Activated B cell treated with CpG ODN at 0.5 μM for 24 hours (primary cell): ENCODE results near the gene TAF11L12. TPM values are rescaled to one million over a fixed set of nuclear protein-coding genes. Genes with fewer than 3 reads are reported as not detected.
"Not testable (repeated sequence)": the region's sequence is repeated elsewhere in the genome, so short reads cannot be mapped to it uniquely, and the experiment has no call there.

Experiments
- ATAC-seq: fragments of 200-7000 bp; cut with Tn5 transposase; one replicate; pipeline ENCODE4 v1.10.0; 2021; ENCODE audit warnings: low read depth, mild to moderate bottlenecking, moderate library complexity
- CTCF ChIA-PET: fragments of 350-600 bp; sonication (Branson Sonifier 250); formaldehyde crosslinking; loops from one replicate; lab custom pipeline; 2021; ENCODE audit warnings: antibody characterized with exemption; lab: Charles Lee
- POLR2A ChIA-PET: fragments of 350-600 bp; sonication (Branson Sonifier 250); formaldehyde crosslinking; loops from one replicate; lab custom pipeline; 2021; ENCODE audit warnings: antibody characterized with exemption; lab: Charles Lee
- DNase-seq: peaks from one replicate; pipeline ENCODE4 v3.0.0; 2022
- H3K27ac Mint-ChIP-seq: one replicate; pipeline ENCODE4 v1.8.0; 2020; ENCODE audit warnings: mixed read lengths
- H3K27me3 Mint-ChIP-seq: one replicate; pipeline ENCODE4 v1.8.0; 2021; ENCODE audit warnings: mixed read lengths
- H3K36me3 Mint-ChIP-seq: one replicate; pipeline ENCODE4 v1.8.0; 2021; ENCODE audit warnings: low read depth, mixed read lengths
- H3K4me1 Mint-ChIP-seq: one replicate; pipeline ENCODE4 v1.8.0; 2021; ENCODE audit warnings: mixed read lengths
- H3K4me3 Mint-ChIP-seq: one replicate; pipeline ENCODE4 v1.8.0; 2020; ENCODE audit warnings: mild to moderate bottlenecking, mixed read lengths
- H3K9me3 Mint-ChIP-seq: one replicate; pipeline ENCODE4 v1.8.0; 2020; ENCODE audit warnings: mixed read lengths
- CTCF ChIP-seq: fragments of 200-600 bp; IDR thresholded peaks from one replicate; pipeline ENCODE4 v1.8.0; 2022; ENCODE audit warnings: antibody characterized with exemption, mild to moderate bottlenecking
- intact Hi-C: fragments of 100-400 bp; cut with micrococcal nuclease; formaldehyde crosslinking; loops from one replicate; pipeline ENCODE4 v1.15.1; 2024
- total RNA-seq: library from RNA; stranded (reverse); gene quantifications from 2 replicates; pipeline ENCODE4 v1.2.3, GENCODE V29; 2022

The TAF11L12 gene
- not detected in 2 replicates for total RNA-seq

GRCh38 chr5:17610092-17610491 lies at the start of gene TAF11L12:
TSS of gene TAF11L12 (plus strand) at chr5:17610392.
- H3K9me3 Mint-ChIP-seq, H3K36me3 Mint-ChIP-seq, H3K27ac Mint-ChIP-seq: not testable (repeated sequence)

GRCh38 chr5:17585658-17586057 lies 24.5 kb upstream of the TAF11L12 start, which contains the start of gene TAF11L7:
TSS of gene TAF11L7 (minus strand) at chr5:17585758.
- H3K27me3 Mint-ChIP-seq, DNase-seq, H3K4me3 Mint-ChIP-seq, H3K27ac Mint-ChIP-seq, CTCF ChIA-PET, ATAC-seq, H3K36me3 Mint-ChIP-seq, H3K4me1 Mint-ChIP-seq, intact Hi-C loops, H3K9me3 Mint-ChIP-seq, POLR2A ChIA-PET: not testable (repeated sequence)

More at GRCh38 chr5:17610092-17610491, at the start of gene TAF11L12:
- DNase-seq, H3K27me3 Mint-ChIP-seq, intact Hi-C loops, H3K4me3 Mint-ChIP-seq, H3K4me1 Mint-ChIP-seq, POLR2A ChIA-PET, CTCF ChIA-PET, ATAC-seq: not testable (repeated sequence)

- DNase-seq, H3K4me1 Mint-ChIP-seq, H3K27ac Mint-ChIP-seq, H3K36me3 Mint-ChIP-seq, H3K9me3 Mint-ChIP-seq, H3K4me3 Mint-ChIP-seq, intact Hi-C loops, POLR2A ChIA-PET, CTCF ChIA-PET, ATAC-seq, H3K27me3 Mint-ChIP-seq: not testable (repeated sequence)
Observed at GRCh38 chr5:17590860-17591259, 19.3 kb upstream of the TAF11L12 start, which contains the start of gene TAF11L8. TSS of gene TAF11L8 (minus strand) at chr5:17590960.

GRCh38 chr5:17594255-17594654 lies 15.9 kb upstream of the TAF11L12 start, which contains the start of gene TAF11L9:
TSS of gene TAF11L9 (minus strand) at chr5:17594394.
- H3K36me3 Mint-ChIP-seq, H3K9me3 Mint-ChIP-seq, POLR2A ChIA-PET, ATAC-seq, H3K27me3 Mint-ChIP-seq, H3K27ac Mint-ChIP-seq, intact Hi-C loops, DNase-seq, H3K4me1 Mint-ChIP-seq, H3K4me3 Mint-ChIP-seq, CTCF ChIA-PET: not testable (repeated sequence)

- DNase-seq, H3K9me3 Mint-ChIP-seq, H3K27ac Mint-ChIP-seq, ATAC-seq, H3K27me3 Mint-ChIP-seq, CTCF ChIA-PET, intact Hi-C loops, POLR2A ChIA-PET, H3K36me3 Mint-ChIP-seq, H3K4me1 Mint-ChIP-seq, H3K4me3 Mint-ChIP-seq: not testable (repeated sequence)
Observed at GRCh38 chr5:17597728-17598127, 12.5 kb upstream of the TAF11L12 start, which contains the start of gene TAF11L10. TSS of gene TAF11L10 (minus strand) at chr5:17597828.

- DNase-seq, ATAC-seq, H3K4me1 Mint-ChIP-seq, H3K9me3 Mint-ChIP-seq, POLR2A ChIA-PET, H3K36me3 Mint-ChIP-seq, H3K4me3 Mint-ChIP-seq, CTCF ChIA-PET, H3K27me3 Mint-ChIP-seq, intact Hi-C loops, H3K27ac Mint-ChIP-seq: not testable (repeated sequence)
Observed at GRCh38 chr5:17603880-17604279, 6.3 kb upstream of the TAF11L12 start, which contains the start of gene TAF11L11. TSS of gene TAF11L11 (plus strand) at chr5:17604183.

GRCh38 chr5:17604951-17605350 lies 5.2 kb upstream of the TAF11L12 start:
- H3K4me3 Mint-ChIP-seq, result no peak overlapping the region
- no peaks in the 10 kb centered on the region for H3K27me3 Mint-ChIP-seq
- H3K36me3 Mint-ChIP-seq, result no peaks in the 10 kb centered on the region
- no peaks in the 10 kb centered on the region for H3K4me1 Mint-ChIP-seq
- no peaks in the 10 kb centered on the region for H3K9me3 Mint-ChIP-seq
- intact Hi-C loops, result no loop called here
- ChIA-PET POLR2A (no interaction called here), CTCF (no interaction called here)
- ATAC-seq (no peak), DNase-seq (no peak)
- TF ChIP-seq CTCF, result no peak
- H3K27ac Mint-ChIP-seq, result no peak overlapping the region

- H3K27me3 Mint-ChIP-seq, H3K4me1 Mint-ChIP-seq, intact Hi-C loops, DNase-seq, ATAC-seq, H3K4me3 Mint-ChIP-seq, H3K36me3 Mint-ChIP-seq, H3K27ac Mint-ChIP-seq, CTCF ChIA-PET, POLR2A ChIA-PET, H3K9me3 Mint-ChIP-seq: not testable (repeated sequence)
Observed at GRCh38 chr5:17607461-17607860, 2.7 kb upstream of the TAF11L12 start.
